ENCODE data around the gene SLC30A2. TPM values are rescaled to one million over a fixed set of nuclear protein-coding genes. Genes with fewer than 3 reads are reported as not detected.

Gene SLC30A2
- total RNA-seq, 1 donor from 2014 or later = 4.4 TPM

GRCh38 chr1:26020330-26020768 lies 25.6 kb downstream of the SLC30A2 start:
- no peaks in the 10 kb centered on the region for H3K9me3 Mint-ChIP-seq
- peak overlapping the region; percentile 34 for H3K4me3 Mint-ChIP-seq
- no peaks in the 10 kb centered on the region for H3K36me3 Mint-ChIP-seq
- H3K4me1 Mint-ChIP-seq (ENCODE audit: unreplicated experiment) = peaks cover 32% of the 10 kb centered on the region
- DNase-seq (ENCODE audit: extremely low spot score, unreplicated experiment) = no peak
- TF ChIP-seq CTCF (conservative IDR thresholded peaks at IDR 0.05) = no peak
- no peaks in the 10 kb centered on the region for H3K27me3 Mint-ChIP-seq
- peak overlapping the region; percentile 7 for H3K27ac Mint-ChIP-seq

GRCh38 chr1:26019641-26020315 lies 26.1 kb downstream of the SLC30A2 start:
- no peak for TF ChIP-seq CTCF (conservative IDR thresholded peaks at IDR 0.05)
- H3K9me3 Mint-ChIP-seq = no peaks in the 10 kb centered on the region
- peaks cover 32% of the 10 kb centered on the region for H3K4me1 Mint-ChIP-seq (ENCODE audit: unreplicated experiment)

GRCh38 chr1:26017606-26018005 lies 28.3 kb downstream of the SLC30A2 start:
- Mint-ChIP-seq H3K27me3 (no peaks in the 10 kb centered on the region), H3K4me1 (ENCODE audit: unreplicated experiment) (peaks cover 26% of the 10 kb centered on the region), H3K9me3 (no peaks in the 10 kb centered on the region), H3K27ac (no peak overlapping the region), H3K36me3 (no peaks in the 10 kb centered on the region), H3K4me3 (no peak overlapping the region)
- no peak for TF ChIP-seq CTCF (conservative IDR thresholded peaks at IDR 0.05)
- no peak for DNase-seq (ENCODE audit: extremely low spot score, unreplicated experiment)

More at GRCh38 chr1:26019641-26020315, 26.1 kb downstream of the SLC30A2 start:
- no peaks in the 10 kb centered on the region for H3K27me3 Mint-ChIP-seq
- no peaks in the 10 kb centered on the region for H3K36me3 Mint-ChIP-seq
- peak overlapping the region; percentile 7 for H3K27ac Mint-ChIP-seq
- no peak for DNase-seq (ENCODE audit: extremely low spot score, unreplicated experiment)
- H3K4me3 Mint-ChIP-seq = peak overlapping the region; percentile 34

- TF ChIP-seq CTCF (conservative IDR thresholded peaks at IDR 0.05) = no peak
- Mint-ChIP-seq H3K27me3 (no peaks in the 10 kb centered on the region), H3K27ac (no peak overlapping the region), H3K4me1 (ENCODE audit: unreplicated experiment) (peaks cover 26% of the 10 kb centered on the region), H3K9me3 (no peaks in the 10 kb centered on the region), H3K4me3 (no peak overlapping the region), H3K36me3 (no peaks in the 10 kb centered on the region)
- no peak for DNase-seq (ENCODE audit: extremely low spot score, unreplicated experiment)
These were observed 28.9 kb downstream of the SLC30A2 start for GRCh38 chr1:26016953-26017545.

GRCh38 chr1:26016258-26016952 lies 29.5 kb downstream of the SLC30A2 start:
- no peak for TF ChIP-seq CTCF (conservative IDR thresholded peaks at IDR 0.05)
- no peaks in the 10 kb centered on the region for H3K9me3 Mint-ChIP-seq
- no peak overlapping the region for H3K4me3 Mint-ChIP-seq
- no peaks in the 10 kb centered on the region for H3K27me3 Mint-ChIP-seq
- H3K36me3 Mint-ChIP-seq = no peaks in the 10 kb centered on the region
- H3K4me1 Mint-ChIP-seq (ENCODE audit: unreplicated experiment) = peaks cover 23% of the 10 kb centered on the region
- DNase-seq (ENCODE audit: extremely low spot score, unreplicated experiment) = no peak
- no peak overlapping the region for H3K27ac Mint-ChIP-seq
